SK-N-SH treated with all-trans-retinoic acid at 6 μM for 48 hours (cell line): ENCODE results near the gene CCDC17.

ENCODE experiments used
- ATAC-seq: fragments of 200-7000 bp; cut with Tn5 transposase; 3 replicates; pipeline ENCODE4 v1.9.1; 2020; ENCODE audit warnings: mild to moderate bottlenecking, moderate library complexity
- ARNTL ChIP-seq: fragments of 450-650 bp; formaldehyde crosslinking; IDR thresholded peaks from 2 replicates; pipeline ENCODE4 v1.5.0; 2020; ENCODE audit warnings: low read depth, mild to moderate bottlenecking, moderate library complexity, borderline replicate concordance
- CREB5 ChIP-seq: fragments of 250-450 bp; sonication (Bioruptor Pico); IDR thresholded peaks from 2 replicates; pipeline ENCODE4 v1.5.1; 2020; ENCODE audit warnings: low read depth, mild to moderate bottlenecking, moderate library complexity
- CSDC2 ChIP-seq: fragments of 250-450 bp; sonication (Bioruptor Pico); IDR thresholded peaks from 2 replicates; pipeline ENCODE4 v1.5.0; 2020; ENCODE audit warnings: mild to moderate bottlenecking, moderate library complexity
- CSRNP3 ChIP-seq: fragments of 250-450 bp; sonication (Bioruptor Pico); IDR thresholded peaks from 2 replicates; pipeline ENCODE4 v1.5.1; 2021; ENCODE audit warnings: mild to moderate bottlenecking, moderate library complexity
- ESRRG ChIP-seq: fragments of 250-450 bp; sonication (Bioruptor Pico); IDR thresholded peaks from 2 replicates; pipeline ENCODE4 v1.6.1; 2021; ENCODE audit warnings: mild to moderate bottlenecking
- GLIS3 ChIP-seq: fragments of 250-450 bp; sonication (Bioruptor Pico); IDR thresholded peaks from 2 replicates; pipeline ENCODE4 v1.5.0; 2020; ENCODE audit warnings: mild to moderate bottlenecking, moderate library complexity
- ISL1 ChIP-seq: fragments of 250-450 bp; sonication (Bioruptor Pico); IDR thresholded peaks from 2 replicates; pipeline ENCODE4 v2.1.2; 2022; ENCODE audit warnings: mild to moderate bottlenecking, moderate library complexity
- OSR1 ChIP-seq: fragments of 250-450 bp; sonication (Bioruptor Pico); IDR thresholded peaks from 2 replicates; pipeline ENCODE4 v1.8.0; 2022; ENCODE audit warnings: moderate library complexity, mild to moderate bottlenecking, inconsistent platforms
- POU6F1 ChIP-seq: fragments of 250-450 bp; sonication (Bioruptor Pico); IDR thresholded peaks from 2 replicates; pipeline ENCODE4 v1.8.0; 2021; ENCODE audit warnings: low read depth, mild to moderate bottlenecking, moderate library complexity, borderline replicate concordance
- PPARA ChIP-seq: fragments of 250-450 bp; sonication (Bioruptor Pico); IDR thresholded peaks from 2 replicates; pipeline ENCODE4 v1.5.0; 2020; ENCODE audit warnings: mild to moderate bottlenecking, borderline replicate concordance
- RARB ChIP-seq: fragments of 250-450 bp; sonication (Bioruptor Pico); IDR thresholded peaks from 2 replicates; pipeline ENCODE4 v1.8.0; 2021; ENCODE audit warnings: mild to moderate bottlenecking, moderate library complexity
- TOX ChIP-seq: fragments of 250-450 bp; sonication (Bioruptor Pico); IDR thresholded peaks from 2 replicates; pipeline ENCODE4 v1.8.0; 2021; ENCODE audit warnings: mild to moderate bottlenecking, moderate library complexity, borderline replicate concordance
- TSHZ2 ChIP-seq: fragments of 250-450 bp; sonication (Bioruptor Pico); IDR thresholded peaks from 2 replicates; pipeline ENCODE4 v1.5.0; 2020; ENCODE audit warnings: mild to moderate bottlenecking, moderate library complexity
- ZC3H10 ChIP-seq: fragments of 250-450 bp; sonication (Bioruptor Pico); IDR thresholded peaks from 2 replicates; pipeline ENCODE4 v1.5.1; 2021; ENCODE audit warnings: mild to moderate bottlenecking, moderate library complexity
- ZFP3 ChIP-seq: fragments of 250-450 bp; sonication (Bioruptor Pico); IDR thresholded peaks from 2 replicates; pipeline ENCODE4 v1.5.0; 2020; ENCODE audit warnings: mild to moderate bottlenecking, moderate library complexity
- ZNF565 ChIP-seq: fragments of 450-650 bp; formaldehyde crosslinking; conservative IDR thresholded peaks from 2 replicates; pipeline ENCODE4 v1.5.0; 2020; ENCODE audit warnings: low read depth, mild to moderate bottlenecking, moderate library complexity
- ZNF70 ChIP-seq: fragments of 450-650 bp; formaldehyde crosslinking; IDR thresholded peaks from 2 replicates; pipeline ENCODE4 v1.5.0; 2020; ENCODE audit warnings: mild to moderate bottlenecking, moderate library complexity

The CCDC17 gene

GRCh38 chr1:45586769-45587168 is 37.1 kb downstream of the CCDC17 start:
- ATAC-seq, result no peak
- TF ChIP-seq GLIS3 (CRISPR knock-in tag) (no peak), ZC3H10 (CRISPR knock-in tag) (no peak), TSHZ2 (CRISPR knock-in tag) (no peak), ARNTL (CRISPR knock-in tag) (no peak), CSDC2 (no peak), CSRNP3 (no peak), ZNF565 (CRISPR knock-in tag) (no peak), ZNF70 (no peak), PPARA (no peak), POU6F1 (no peak)

- no peak for TF ChIP-seq GLIS3 (CRISPR knock-in tag)
- no peak for ATAC-seq
These were observed 38.3 kb downstream of the CCDC17 start for GRCh38 chr1:45585496-45586075.

- no peak for TF ChIP-seq POU6F1
- no peak for TF ChIP-seq ZFP3
- TF ChIP-seq TOX (CRISPR knock-in tag), result no peak
- no peak for TF ChIP-seq PPARA
- no peak for TF ChIP-seq CREB5 (CRISPR knock-in tag)
- no peak for TF ChIP-seq OSR1 (CRISPR knock-in tag)
- TF ChIP-seq ARNTL (CRISPR knock-in tag), result no peak
- TF ChIP-seq ISL1 (CRISPR knock-in tag), result no peak
- no peak for TF ChIP-seq CSDC2
- no peak for TF ChIP-seq ESRRG (CRISPR knock-in tag)
- TF ChIP-seq ZNF70, result no peak
- TF ChIP-seq RARB, result no peak
These were observed 38.8 kb downstream of the CCDC17 start for GRCh38 chr1:45585110-45585426.

GRCh38 chr1:45584351-45585109 is 39.3 kb downstream of the CCDC17 start:
- ATAC-seq, result peak; percentile 72
- TF ChIP-seq ZFP3 (peak; percentile 95), ZC3H10 (CRISPR knock-in tag) (no peak)

More at GRCh38 chr1:45585110-45585426, 38.8 kb downstream of the CCDC17 start:
- ATAC-seq, result no peak
